Stimulated activated CD8-positive, alpha-beta memory T cell treated with anti-CD3 and anti-CD28 coated beads, Interleukin-15, amount 100 ng/mL, for 4 hours (primary cell): ENCODE data around the gene CSNK2A1.
"Not testable (repeated sequence)": the region's sequence is repeated elsewhere in the genome, so short reads cannot be mapped to it uniquely, and the experiment has no call there.

Source experiments
- DNase-seq, 2 donors: peaks; one replicate each; pipeline ENCODE4 v3.0.0-alpha.2; 2020; ENCODE audit warnings: low read depth in 2 of 2

The CSNK2A1 gene

GRCh38 chr20:543369-544152 lies at the start of gene CSNK2A1:
Gene CSNK2A1, minus strand, starts transcription at chr20:543790. Its CDS starts 35,239 bp downstream, at chr20:508551.
- peak; percentile 90 to 94 for DNase-seq

- DNase-seq: no peak
These were observed 48.9 kb upstream of the CSNK2A1 start for GRCh38 chr20:592506-592905.

GRCh38 chr20:591941-592340 lies 48.4 kb upstream of the CSNK2A1 start:
- no peak for DNase-seq

- no peak for DNase-seq
These were observed 45.5 kb upstream of the CSNK2A1 start for GRCh38 chr20:588932-589672.

DNA sequence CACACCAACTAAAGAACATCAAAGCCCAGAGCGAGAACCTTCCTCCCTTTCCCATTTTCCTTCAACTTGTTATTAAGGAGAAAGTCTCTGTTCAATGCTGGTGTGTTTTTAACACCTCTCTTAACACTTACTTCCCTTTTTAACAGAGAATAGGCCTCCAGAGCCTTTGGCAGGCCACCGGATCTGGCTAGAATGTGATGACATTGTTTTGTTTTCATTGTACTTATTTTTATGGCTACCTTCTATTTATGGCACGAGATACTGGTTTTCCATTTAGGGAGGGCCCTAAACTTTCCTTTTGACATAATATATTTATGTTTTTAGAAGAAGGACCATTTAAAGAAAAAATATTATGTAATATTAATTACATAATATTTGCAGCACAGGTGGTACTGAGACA lies 44.9 kb upstream of the CSNK2A1 start:
- no peak for DNase-seq

GRCh38 chr20:584971-585301 lies 41.3 kb upstream of the CSNK2A1 start:
- DNase-seq: no peak

GRCh38 chr20:584161-584970 lies 40.8 kb upstream of the CSNK2A1 start:
- DNase-seq: no peak

DNA sequence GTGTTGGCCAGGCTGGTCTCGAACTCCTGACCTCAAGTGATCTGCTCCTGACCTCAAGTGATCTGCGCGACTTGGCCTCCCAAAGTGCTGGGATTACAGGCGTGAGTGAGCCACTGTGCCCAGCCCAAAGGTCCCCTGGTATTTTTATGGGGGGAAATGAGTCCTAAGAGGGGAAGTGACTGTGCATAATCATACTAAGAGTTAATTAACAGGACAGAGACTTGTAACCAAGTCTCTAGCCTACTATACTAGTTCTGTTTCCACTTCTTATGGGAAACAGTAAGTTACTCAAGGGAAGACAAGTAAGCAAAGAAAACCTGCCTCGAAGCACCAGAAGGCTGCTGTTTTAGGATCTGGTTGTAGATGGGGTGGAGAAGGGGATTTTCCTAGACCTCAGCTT lies 38.6 kb upstream of the CSNK2A1 start:
- DNase-seq: no peak

DNA sequence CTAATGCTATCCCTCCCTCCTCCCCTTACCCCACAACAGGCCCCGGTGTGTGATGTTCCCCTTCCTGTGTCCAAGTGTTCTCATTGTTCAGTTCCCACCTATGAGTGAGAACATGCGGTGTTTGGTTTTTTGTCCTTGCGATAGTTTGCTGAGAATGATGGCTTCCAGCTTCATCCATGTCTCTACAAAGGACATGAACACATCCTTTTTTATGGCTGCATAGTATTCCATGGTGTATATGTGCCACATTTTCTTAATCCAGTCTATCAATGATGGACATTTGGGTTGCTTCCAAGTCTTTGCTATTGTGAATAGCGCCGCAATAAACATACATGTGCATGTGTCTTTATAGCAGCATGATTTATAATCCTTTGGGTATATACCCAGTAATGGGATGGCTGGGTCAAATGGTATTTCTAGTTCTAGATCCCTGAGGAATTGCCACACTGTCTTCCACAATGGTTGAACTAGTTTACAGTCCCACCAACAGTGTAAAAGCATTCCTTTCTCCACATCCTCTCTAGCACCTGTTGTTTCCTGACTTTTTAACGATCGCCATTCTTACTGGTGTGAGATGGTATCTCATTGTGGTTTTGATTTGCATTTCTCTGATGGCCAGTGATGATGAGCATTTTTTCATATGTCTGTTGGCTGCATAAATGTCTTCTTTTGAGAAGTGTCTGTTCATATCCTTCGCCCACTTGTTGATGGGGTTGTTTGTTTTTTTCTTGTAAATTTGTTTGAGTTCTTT lies 35.5 kb upstream of the CSNK2A1 start:
- DNase-seq: not testable (repeated sequence)

GRCh38 chr20:577167-577791 lies 33.7 kb upstream of the CSNK2A1 start:
- DNase-seq: no peak

- DNase-seq: no peak
These were observed 32.6 kb upstream of the CSNK2A1 start for GRCh38 chr20:576156-576555.

DNA sequence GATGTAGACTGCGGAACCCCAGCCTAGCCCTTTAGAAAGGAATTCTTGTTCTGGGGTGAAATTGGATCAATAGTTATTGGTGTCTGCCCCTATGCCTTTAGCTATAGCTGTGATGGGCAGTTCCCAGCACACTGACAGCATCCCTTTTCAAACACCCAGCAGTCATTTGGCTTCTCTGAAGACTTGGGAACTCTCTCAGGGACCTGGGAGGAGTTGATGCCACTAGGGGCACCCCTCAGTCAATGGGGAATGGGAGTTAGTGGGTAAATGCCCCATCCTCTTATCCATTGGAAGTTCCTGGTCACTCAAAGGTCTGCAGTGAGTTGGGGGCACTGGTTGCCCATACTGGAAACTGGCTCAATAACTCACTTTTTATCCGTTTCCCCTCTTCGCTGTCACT lies 31.6 kb upstream of the CSNK2A1 start:
- DNase-seq: no peak

DNA sequence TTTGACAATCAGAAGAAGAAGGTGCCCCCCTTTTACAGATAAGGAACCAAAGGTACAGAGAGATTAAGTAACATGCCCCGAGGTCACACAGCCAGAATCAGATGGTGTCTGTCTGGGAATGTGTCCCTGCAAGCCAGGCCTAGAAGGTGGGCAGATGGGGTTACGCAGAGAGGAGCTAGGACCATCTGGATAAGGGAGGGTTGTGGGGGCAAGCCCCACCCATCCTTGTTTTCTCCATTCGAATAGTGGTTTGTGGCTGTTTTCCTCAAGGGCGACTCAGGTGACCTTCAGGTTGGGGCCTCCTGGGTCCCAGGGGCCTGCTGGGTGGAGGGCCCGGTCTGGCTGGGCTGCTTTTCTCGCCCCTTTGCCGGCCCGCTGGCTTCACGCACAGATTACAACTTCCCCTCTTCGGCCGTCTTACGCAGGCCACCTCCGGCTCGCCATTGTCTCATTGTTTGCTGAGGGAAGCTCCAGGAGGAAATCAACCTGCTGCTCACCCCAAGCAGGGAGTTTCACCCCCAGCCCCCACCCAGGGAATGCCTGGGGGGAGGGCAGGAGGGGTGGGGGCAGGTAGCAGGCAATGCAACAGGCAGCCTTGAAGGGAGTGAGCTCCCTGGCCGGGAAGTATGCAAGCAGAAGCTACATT lies 30.8 kb upstream of the CSNK2A1 start:
- DNase-seq: no peak

- DNase-seq: no peak
These were observed 30.1 kb upstream of the CSNK2A1 start for GRCh38 chr20:573414-574296.

- DNase-seq: no peak
These were observed 29.1 kb upstream of the CSNK2A1 start for GRCh38 chr20:572727-573126.

DNA sequence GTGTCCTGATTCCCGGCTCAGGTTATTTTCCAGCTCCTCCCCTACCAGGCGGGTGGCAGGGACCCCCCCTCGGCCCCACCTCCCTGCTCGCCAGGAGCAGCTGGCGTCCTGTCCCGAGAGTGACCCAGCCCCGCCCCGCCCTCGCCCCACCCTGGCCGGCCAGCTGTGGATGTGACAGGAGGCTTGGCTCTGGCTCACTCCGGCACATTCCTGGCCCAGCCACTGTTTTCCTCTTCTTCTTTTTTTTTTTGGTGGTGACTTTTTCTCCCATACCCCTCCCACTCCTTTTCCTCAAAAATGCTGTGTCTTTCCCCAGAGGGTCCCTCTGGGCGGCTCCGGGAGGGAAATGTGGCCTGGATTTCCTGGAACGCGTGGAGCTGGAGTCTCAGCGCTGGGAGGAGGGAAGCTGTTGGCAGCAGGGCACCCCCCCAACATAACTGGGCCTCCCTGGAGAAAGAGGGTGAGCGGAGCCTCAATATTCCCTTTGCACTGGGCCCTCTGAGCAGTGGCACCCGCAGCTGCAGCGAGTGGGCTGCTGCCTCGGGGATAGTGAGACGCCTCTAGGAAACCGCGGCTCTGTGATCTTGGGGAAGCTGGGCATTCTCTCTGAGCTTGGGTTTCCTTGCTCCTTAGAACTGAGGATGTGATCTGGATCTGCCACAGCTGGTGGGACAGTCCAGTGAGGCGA lies 28.3 kb upstream of the CSNK2A1 start:
- no peak for DNase-seq

GRCh38 chr20:568673-569415 lies 25.3 kb upstream of the CSNK2A1 start:
- DNase-seq: no peak

- DNase-seq: no peak
These were observed 24.6 kb upstream of the CSNK2A1 start for GRCh38 chr20:568097-568652.
